HepG2 (cell line): ENCODE measurements around the gene CIAO3. TPM values are rescaled to one million over a fixed set of nuclear protein-coding genes. Genes with fewer than 3 reads are reported as not detected.

Source experiments
- ATAC-seq: fragments of 200-7000 bp; cut with Tn5 transposase; 3 replicates; pipeline ENCODE4 v1.9.1; 2020; ENCODE audit warnings: mild to moderate bottlenecking, moderate library complexity
- BruUV-seq: library from RNA; stranded (reverse); fragments of 400-500 nt; replicated peaks from 2 replicates; lab custom pipeline; 2021; lab: Mats Ljungman, UMichigan
- CTCF ChIA-PET: fragments of 300-600 bp; formaldehyde crosslinking; extraction: SDS; loops from one replicate; lab custom pipeline; 2021; ENCODE audit warnings: low total read pairs, inconsistent platforms, low intra/inter-chr PET ratio; lab: Yijun Ruan, JAX
- POLR2A ChIA-PET: fragments of 350-600 bp; sonication (Branson Sonifier 250); formaldehyde crosslinking; loops from one replicate; lab custom pipeline; 2020; ENCODE audit warnings: antibody characterized with exemption, inconsistent platforms; lab: Yijun Ruan, JAX
- DNase-seq: peaks from one replicate; pipeline ENCODE4 v3.0.0-alpha.2; 2015; ENCODE audit warnings: low spot score
- FAIRE-seq: peaks from 3 replicates; lab custom pipeline; 2011; peaks lifted over from hg19 to GRCh38; lab: Jason Lieb, UNC
- H2AFZ ChIP-seq: one replicate; pipeline ENCODE4 v1.6.1; 2011; ENCODE audit warnings: low read length, inconsistent platforms
- H3K27ac ChIP-seq: fragments of 300-600 bp; 3 replicates; pipeline ENCODE4 v1.8.0; 2011; ENCODE audit warnings: mixed run types, mild to moderate bottlenecking, mixed read lengths, low read length, inconsistent platforms; ENCODE audit not compliant: insufficient read depth; ENCODE audit errors: extremely low read length
- H3K27me3 ChIP-seq, 2 experiments: fragments of 200-600 bp in 1 of 2; 2 replicates in 1 of 2; 3 replicates in 1 of 2; pipeline versions ENCODE4 v1.6.0 to v1.8.0; 2011; ENCODE audit warnings: low read length in 2 of 2, mild to moderate bottlenecking in 2 of 2, moderate library complexity in 2 of 2, inconsistent platforms in 1 of 2; ENCODE audit not compliant: insufficient read depth in 2 of 2, control insufficient read depth in 1 of 2
- H3K36me3 ChIP-seq, 2 experiments: fragments of 200-600 bp in 1 of 2; replicated peaks in 1 of 2; 2 replicates in 1 of 2; 3 replicates in 1 of 2; pipeline versions ENCODE4 v1.5.1 to v1.8.0; 2011; ENCODE audit warnings: low read length in 2 of 2, inconsistent platforms in 1 of 2; ENCODE audit not compliant: insufficient read depth in 2 of 2, control insufficient read depth in 1 of 2
- H3K4me1 ChIP-seq: 2 replicates; pipeline ENCODE4 v1.5.1; 2012; ENCODE audit warnings: low read length, inconsistent platforms; ENCODE audit not compliant: insufficient read depth
- H3K4me2 ChIP-seq: 2 replicates; pipeline ENCODE4 v1.6.0; 2011; ENCODE audit warnings: low read depth, low read length, inconsistent platforms
- H3K4me3 ChIP-seq, 3 experiments: fragments of 200-600 bp in 1 of 3; sonication (generic), shearing (Covaris generic) in 1 of 3; replicated peaks in 1 of 3; 2 replicates each; pipeline ENCODE4 v1.5.1; 2011 to 2016; ENCODE audit warnings: low read length in 3 of 3, inconsistent platforms in 2 of 3, low read depth in 2 of 3, mild to moderate bottlenecking in 2 of 3, control low read depth in 1 of 3, mixed read lengths in 1 of 3; ENCODE audit not compliant: insufficient read depth in 1 of 3
- H3K79me2 ChIP-seq: one replicate; pipeline ENCODE4 v1.6.1; 2011; ENCODE audit warnings: low read length, inconsistent platforms; ENCODE audit not compliant: insufficient read depth
- H3K9ac ChIP-seq: 2 replicates; pipeline ENCODE4 v1.6.0; 2011; ENCODE audit warnings: mild to moderate bottlenecking, low read depth, low read length, inconsistent platforms; ENCODE audit not compliant: insufficient read depth
- H3K9me3 ChIP-seq: 2 replicates; pipeline ENCODE4 v1.5.1; 2012; ENCODE audit warnings: mild to moderate bottlenecking, low read length
- H4K20me1 ChIP-seq: 2 replicates; pipeline ENCODE4 v1.6.0; 2011; ENCODE audit warnings: inconsistent platforms, mild to moderate bottlenecking, low read length, moderate library complexity; ENCODE audit not compliant: insufficient read depth
- ARID4A ChIP-seq: sonication (generic); formaldehyde crosslinking; IDR thresholded peaks from 2 replicates; pipeline ENCODE4 v1.5.0; 2020; ENCODE audit warnings: mild to moderate bottlenecking, missing genetic modification reagents, borderline replicate concordance
- LBX2 ChIP-seq: sonication (generic); formaldehyde crosslinking; IDR thresholded peaks from 2 replicates; pipeline ENCODE4 v1.5.0; 2020; ENCODE audit warnings: missing genetic modification reagents, mild to moderate bottlenecking, borderline replicate concordance
- MNT ChIP-seq: fragments of 450-650 bp; IDR thresholded peaks from 2 replicates; pipeline ENCODE4 v1.6.1; 2016
- NCOA1 ChIP-seq: sonication (generic); formaldehyde crosslinking; IDR thresholded peaks from 2 replicates; pipeline ENCODE4 v1.9.0; 2021; ENCODE audit warnings: missing genetic modification reagents
- SMAD3 ChIP-seq: sonication (generic); formaldehyde crosslinking; IDR thresholded peaks from 2 replicates; pipeline ENCODE4 v1.4.0; 2020; ENCODE audit warnings: missing genetic modification reagents
- STAT6 ChIP-seq: sonication (generic); formaldehyde crosslinking; IDR thresholded peaks from 2 replicates; pipeline ENCODE4 v1.4.0; 2020; ENCODE audit warnings: missing genetic modification reagents, mild to moderate bottlenecking, borderline replicate concordance
- ZBTB21 ChIP-seq: sonication (generic); formaldehyde crosslinking; IDR thresholded peaks from 2 replicates; pipeline ENCODE4 v1.4.0; 2020; ENCODE audit warnings: missing genetic modification reagents
- ZBTB7A ChIP-seq: sonication (generic); formaldehyde crosslinking; IDR thresholded peaks from 2 replicates; pipeline ENCODE4 v1.8.0; 2022; ENCODE audit warnings: mild to moderate bottlenecking, missing genetic modification reagents
- whole genome bisulfite sequencing: methylation state at CpG from one replicate; pipeline ENCODE4 v1.1.6; 2017; ENCODE audit warnings: low lambda C conversion rate; 5-methylcytosine and 5-hydroxymethylcytosine counted together
- in situ Hi-C: cut with HindIII; loops from 2 replicates; pipeline ENCODE4 v1.10.0; 2017; ENCODE audit warnings: low pct_unique_long_range_greater_than_20kb; ENCODE audit not compliant: extremely low pct_ligation_motif_present
- intact Hi-C: fragments of 100-400 bp; cut with micrococcal nuclease; formaldehyde crosslinking; loops from one replicate; pipeline ENCODE4 v1.10.0; 2022; ENCODE audit not compliant: unreplicated experiment
- polyA plus RNA-seq, 8 experiments: library from polyadenylated mRNA; depleted of rRNA in 3 of 8; stranded (reverse) in 7 of 8; unstranded in 1 of 8; fragments of >200 nt; fragmentation: Illumina TruSeq in 4 of 8; extraction: Trizol in 4 of 8; gene quantifications; 2 replicates each; pipeline versions ENCODE4 v1.2.1 to v1.2.3, GENCODE V29; 2011 to 2016; ENCODE audit warnings: low read depth in 4 of 8, missing spikeins in 1 of 8, mixed read lengths in 1 of 8; ENCODE audit not compliant: insufficient read depth in 1 of 8
- total RNA-seq, 5 experiments: library from RNA; depleted of rRNA; stranded (reverse); fragments of >200 nt; fragmentation: Illumina TruSeq; extraction: Trizol; gene quantifications; 2 replicates each; pipeline ENCODE4 v1.2.3, GENCODE V29; 2016; ENCODE audit warnings: low read depth in 1 of 5

Gene CIAO3
- total and polyA plus RNA-seq, 2 of the 13 experiments (the other 11 are each of a cell fraction or from before 2014, with no cell fraction given), result 21.7 to 25.0 TPM

GRCh38 chr16:781346-782010 lies 40.7 kb upstream of the CIAO3 start:
- no peaks in the 10 kb centered on the region for H3K79me2 ChIP-seq
- 7% methylated on average over 3 of the region's 19 CpGs for WGBS
- BruUV-seq, result no TSS peak
- in situ Hi-C loops, result no loop called here
- H3K9me3 ChIP-seq, result no peaks in the 10 kb centered on the region
- H2AFZ ChIP-seq, result no peak overlapping the region
- ATAC-seq (no peak), DNase-seq (no peak), FAIRE-seq (no peak)
- TF ChIP-seq ZBTB7A (CRISPR knock-in tag), result no peak
- intact Hi-C loops, result no loop called here
- 0 out of 5 replicates have a peak, but pooled peaks cover 0 to 6% of the 10 kb centered on the region in 2 experiments for H3K36me3 ChIP-seq
- ChIA-PET CTCF (no interaction called here), POLR2A (no interaction called here)
- no peak overlapping the region for H3K27ac ChIP-seq
- H4K20me1 ChIP-seq, result no peaks in the 10 kb centered on the region
- H3K9ac ChIP-seq, result no peak overlapping the region
- H3K4me1 ChIP-seq, result no peaks in the 10 kb centered on the region
- no peak overlapping the region for H3K4me2 ChIP-seq
- peaks cover 13 to 55% of the 10 kb centered on the region in 2 experiments for H3K27me3 ChIP-seq
- H3K4me3 ChIP-seq, result no peak overlapping the region

GRCh38 chr16:780296-780695 lies 39.5 kb upstream of the CIAO3 start:
- H3K4me1 ChIP-seq, result no peaks in the 10 kb centered on the region
- DNase-seq (no peak), ATAC-seq (no peak), FAIRE-seq (no peak)
- no TSS peak for BruUV-seq
- intact Hi-C loops, result no loop called here
- H3K79me2 ChIP-seq, result no peaks in the 10 kb centered on the region
- H4K20me1 ChIP-seq, result 0 out of 2 replicates have a peak, but pooled peaks cover 2% of the 10 kb centered on the region
- H3K36me3 ChIP-seq, result no peaks in the 10 kb centered on the region
- ChIA-PET POLR2A (no interaction called here), CTCF (no interaction called here)
- H3K4me2 ChIP-seq, result no peak overlapping the region
- H3K9me3 ChIP-seq, result no peaks in the 10 kb centered on the region
- H3K27ac ChIP-seq, result no peak overlapping the region
- H2AFZ ChIP-seq, result no peak overlapping the region
- no peak overlapping the region for H3K9ac ChIP-seq
- in situ Hi-C loops, result no loop called here
- no peak overlapping the region for H3K4me3 ChIP-seq
- 36% methylated on average over 16 of the region's 16 CpGs for WGBS
- H3K27me3 ChIP-seq, result peaks cover 13 to 65% of the 10 kb centered on the region in 2 experiments
- TF ChIP-seq ARID4A (CRISPR knock-in tag) (no peak), ZBTB21 (CRISPR knock-in tag) (no peak), NCOA1 (CRISPR knock-in tag) (no peak), LBX2 (CRISPR knock-in tag) (no peak), MNT (peak; percentile 88), SMAD3 (CRISPR knock-in tag) (no peak), STAT6 (no peak)
